ENCODE results near the gene CD86. TPM values are rescaled to one million over a fixed set of nuclear protein-coding genes. Genes with fewer than 3 reads are reported as not detected.

CD86 gene
- total and polyA plus RNA-seq, 9 of the 15 experiments (the other 6 are each of a cell fraction or from before 2014, with no cell fraction given) = 0.16 TPM; not detected in 8

DNA sequence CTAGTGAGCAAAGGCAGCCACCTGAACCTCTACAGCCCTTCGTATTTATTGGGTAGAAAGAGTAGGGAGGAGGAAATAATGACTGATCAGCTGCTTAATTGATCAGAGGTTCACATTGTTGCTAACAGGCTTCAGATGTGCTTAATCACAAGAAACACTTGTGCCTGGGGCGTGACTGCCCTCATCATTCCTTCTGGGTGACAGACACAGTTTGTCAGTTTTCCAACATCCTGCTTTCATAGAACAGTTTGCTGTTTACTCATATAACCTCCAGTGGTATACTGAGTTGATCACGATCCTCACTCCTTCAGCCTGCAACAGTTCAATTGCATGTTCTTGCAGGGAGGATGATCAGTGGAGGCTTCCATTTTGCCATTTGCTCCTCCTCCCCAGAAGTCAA, 114.7 kb downstream of the CD86 start:
- Histone ChIP-seq H3K9ac (ENCODE audit: insufficient read depth in 1 of 2, low read depth in 2 of 2, low read length in 2 of 2) (no peak overlapping the region), H3K27ac (ENCODE audit: extremely low read depth, low read depth, low read length) (no peak overlapping the region), H3K9me1 (ENCODE audit: control insufficient read depth, insufficient read depth, low read length) (no peaks in the 10 kb centered on the region), H3K4me3 (no peak overlapping the region), H3K4me2 (ENCODE audit: insufficient read depth, low read length) (no peak overlapping the region), H3K4me1 (replicated peaks in 1 of 2; ENCODE audit: control insufficient read depth in 2 of 2, insufficient read depth in 2 of 2, low read length in 2 of 2) (no peaks in the 10 kb centered on the region), H3K79me2 (ENCODE audit: control insufficient read depth, insufficient read depth, low read length) (no peaks in the 10 kb centered on the region), H3K9me3 (replicated peaks; ENCODE audit: control insufficient read depth, insufficient read depth, low read depth, low read length) (no peaks in the 10 kb centered on the region), H3K36me3 (ENCODE audit: control insufficient read depth, insufficient read depth, low read length) (no peaks in the 10 kb centered on the region), H3K27me3 (ENCODE audit: control insufficient read depth in 2 of 2, insufficient read depth in 2 of 2, low read length in 2 of 2) (no peaks in the 10 kb centered on the region), H4K20me1 (replicated peaks; ENCODE audit: control insufficient read depth, insufficient read depth, low read length) (no peaks in the 10 kb centered on the region), H2AFZ (ENCODE audit: low read depth, low read length) (no peak overlapping the region)
- TF ChIP-seq ZNF12 (CRISPR knock-in tag; IDR thresholded peaks at IDR 0.05) = no peak
- TF ChIP-seq ZNF436 (CRISPR knock-in tag; IDR thresholded peaks at IDR 0.05) = no peak
- TF ChIP-seq RAD51 (IDR thresholded peaks at IDR 0.05; ENCODE audit: borderline replicate concordance, low read depth) = no peak
- no peak for TF ChIP-seq HEY1 (CRISPR knock-in tag; IDR thresholded peaks at IDR 0.05; ENCODE audit: borderline replicate concordance)
- TF ChIP-seq, protein P1, sequence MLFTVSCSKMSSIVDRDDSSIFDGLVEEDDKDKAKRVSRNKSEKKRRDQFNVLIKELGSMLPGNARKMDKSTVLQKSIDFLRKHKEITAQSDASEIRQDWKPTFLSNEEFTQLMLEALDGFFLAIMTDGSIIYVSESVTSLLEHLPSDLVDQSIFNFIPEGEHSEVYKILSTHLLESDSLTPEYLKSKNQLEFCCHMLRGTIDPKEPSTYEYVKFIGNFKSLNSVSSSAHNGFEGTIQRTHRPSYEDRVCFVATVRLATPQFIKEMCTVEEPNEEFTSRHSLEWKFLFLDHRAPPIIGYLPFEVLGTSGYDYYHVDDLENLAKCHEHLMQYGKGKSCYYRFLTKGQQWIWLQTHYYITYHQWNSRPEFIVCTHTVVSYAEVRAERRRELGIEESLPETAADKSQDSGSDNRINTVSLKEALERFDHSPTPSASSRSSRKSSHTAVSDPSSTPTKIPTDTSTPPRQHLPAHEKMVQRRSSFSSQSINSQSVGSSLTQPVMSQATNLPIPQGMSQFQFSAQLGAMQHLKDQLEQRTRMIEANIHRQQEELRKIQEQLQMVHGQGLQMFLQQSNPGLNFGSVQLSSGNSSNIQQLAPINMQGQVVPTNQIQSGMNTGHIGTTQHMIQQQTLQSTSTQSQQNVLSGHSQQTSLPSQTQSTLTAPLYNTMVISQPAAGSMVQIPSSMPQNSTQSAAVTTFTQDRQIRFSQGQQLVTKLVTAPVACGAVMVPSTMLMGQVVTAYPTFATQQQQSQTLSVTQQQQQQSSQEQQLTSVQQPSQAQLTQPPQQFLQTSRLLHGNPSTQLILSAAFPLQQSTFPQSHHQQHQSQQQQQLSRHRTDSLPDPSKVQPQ (CRISPR knock-in tag; IDR thresholded peaks at IDR 0.05; ENCODE audit: borderline replicate concordance) = no peak
- no peak for TF ChIP-seq KDM5B (IDR thresholded peaks at IDR 0.05; ENCODE audit: insufficient replicate concordance, low read depth, low read length)
- TF ChIP-seq SMAD3 (CRISPR knock-in tag; conservative IDR thresholded peaks at IDR 0.05) = no peak
- no peak for TF ChIP-seq ZKSCAN1 (IDR thresholded peaks at IDR 0.05; ENCODE audit: low read depth, low read length)
- no peak for TF ChIP-seq ZNF197 (CRISPR knock-in tag; IDR thresholded peaks at IDR 0.05; ENCODE audit: low read depth)
- no peak for TF ChIP-seq SPI1 (IDR thresholded peaks at IDR 0.05; ENCODE audit: borderline replicate concordance, low read depth, low read length)
- FAIRE-seq (no peak), DNase-seq (ENCODE audit: extremely low read depth in 1 of 4, low spot score in 3 of 4) (no peak), ATAC-seq (no peak)
- ChIA-PET POLR2A (no interaction called here), CTCF (ENCODE audit: low intra/inter-chr PET ratio) (no interaction called here)
- intact Hi-C loops (cut with micrococcal nuclease) = no loop called here
- 7% methylated on average over 3 of the region's 3 CpGs for WGBS (ENCODE audit: insufficient coverage, low coverage, missing lambda C conversion rate)
- no TSS peak for BruUV-seq (replicated peaks)
- in situ Hi-C loops (cut with MboI) = no loop called here

Small RNA genes within 50 kb of the gene (small RNA-seq; reads per million reads assigned to genes)
- gene RF00019 = not detected

Other genes with a start within 250 kb of the CD86 start
- gene IQCB1, start 220.3 kb upstream of the CD86 start, total RNA-seq (2014; rRNA removed) = 22.5 and 25.1 TPM in 2 replicates
- 38.1 and 42.0 TPM in 2 replicates for gene IQCB1, start 220.3 kb upstream of the CD86 start, total RNA-seq (2014; rRNA removed; fragmentation: Illumina TruSeq; extraction: Trizol)
- gene IQCB1, start 220.3 kb upstream of the CD86 start, total RNA-seq (2015; rRNA removed; fragmentation: Illumina TruSeq; extraction: Trizol) = 25.5 and 31.9 TPM in 2 replicates
- gene IQCB1, start 220.3 kb upstream of the CD86 start, total RNA-seq (2021) = 21.3 and 23.1 TPM in 2 replicates
- gene IQCB1, start 220.3 kb upstream of the CD86 start, polyA plus RNA-seq (2011; rRNA removed) = 31.0 and 35.5 TPM in 2 replicates
- 24.1 and 27.5 TPM in 2 replicates for gene IQCB1, start 220.3 kb upstream of the CD86 start, polyA plus RNA-seq (2014; fragmentation: Illumina TruSeq; extraction: Trizol)
- gene IQCB1, start 220.3 kb upstream of the CD86 start, polyA plus RNA-seq (2014; fragmentation: Nextera tagmentation; extraction: Ambion mirVana) = 10 to 100 TPM; 21.1 to 25.2 TPM
- 27.9 and 28.6 TPM in 2 replicates for gene IQCB1, start 220.3 kb upstream of the CD86 start, polyA plus RNA-seq (2014; rRNA removed)
- gene EAF2, start 220.2 kb upstream of the CD86 start, total RNA-seq (2014; rRNA removed) = 2.8 and 3.8 TPM in 2 replicates
- gene EAF2, start 220.2 kb upstream of the CD86 start, total RNA-seq (2014; rRNA removed; fragmentation: Illumina TruSeq; extraction: Trizol) = 7.5 and 9.1 TPM in 2 replicates
- gene EAF2, start 220.2 kb upstream of the CD86 start, total RNA-seq (2015; rRNA removed; fragmentation: Illumina TruSeq; extraction: Trizol) = 5.4 TPM in 2 replicates
- gene EAF2, start 220.2 kb upstream of the CD86 start, total RNA-seq (2021) = 4.9 and 5.1 TPM in 2 replicates
- 8.4 and 9.5 TPM in 2 replicates for gene EAF2, start 220.2 kb upstream of the CD86 start, polyA plus RNA-seq (2011; rRNA removed)
- 6.6 and 6.9 TPM in 2 replicates for gene EAF2, start 220.2 kb upstream of the CD86 start, polyA plus RNA-seq (2014; fragmentation: Illumina TruSeq; extraction: Trizol)
- gene EAF2, start 220.2 kb upstream of the CD86 start, polyA plus RNA-seq (2014; fragmentation: Nextera tagmentation; extraction: Ambion mirVana) = 10 to 100 TPM; 15.6 to 17.3 TPM
- gene EAF2, start 220.2 kb upstream of the CD86 start, polyA plus RNA-seq (2014; rRNA removed) = 5.4 and 6.8 TPM in 2 replicates
- gene SLC15A2, start 161.0 kb upstream of the CD86 start, total RNA-seq (2014; rRNA removed) = 0.05 and 0.12 TPM in 2 replicates
- gene SLC15A2, start 161.0 kb upstream of the CD86 start, total RNA-seq (2014; rRNA removed; fragmentation: Illumina TruSeq; extraction: Trizol) = 0.25 and 0.29 TPM in 2 replicates
- 0.30 and 0.43 TPM in 2 replicates for gene SLC15A2, start 161.0 kb upstream of the CD86 start, total RNA-seq (2015; rRNA removed; fragmentation: Illumina TruSeq; extraction: Trizol)
- 0.24 and 0.42 TPM in 2 replicates for gene SLC15A2, start 161.0 kb upstream of the CD86 start, total RNA-seq (2021)
- gene SLC15A2, start 161.0 kb upstream of the CD86 start, polyA plus RNA-seq (2011; rRNA removed) = 0.53 and 0.92 TPM in 2 replicates
- gene SLC15A2, start 161.0 kb upstream of the CD86 start, polyA plus RNA-seq (2014; fragmentation: Illumina TruSeq; extraction: Trizol) = 0.13 and 0.18 TPM in 2 replicates
- under 1 TPM in 1 of 2 experiments, not detected in 1; 0.25 TPM for gene SLC15A2, start 161.0 kb upstream of the CD86 start, polyA plus RNA-seq (2014; fragmentation: Nextera tagmentation; extraction: Ambion mirVana)
- 0.28 and 0.51 TPM in 2 replicates for gene SLC15A2, start 161.0 kb upstream of the CD86 start, polyA plus RNA-seq (2014; rRNA removed)
- gene ILDR1, start 33.1 kb upstream of the CD86 start, total RNA-seq (2014; rRNA removed) = not detected in 2 replicates
- 0.04 TPM in 1 of 2 replicates, not detected in the other for gene ILDR1, start 33.1 kb upstream of the CD86 start, total RNA-seq (2014; rRNA removed; fragmentation: Illumina TruSeq; extraction: Trizol)
- gene ILDR1, start 33.1 kb upstream of the CD86 start, total RNA-seq (2015; rRNA removed; fragmentation: Illumina TruSeq; extraction: Trizol) = not detected in 2 replicates
- not detected in 2 replicates for gene ILDR1, start 33.1 kb upstream of the CD86 start, total RNA-seq (2021)
- gene ILDR1, start 33.1 kb upstream of the CD86 start, polyA plus RNA-seq (2011; rRNA removed) = not detected in 2 replicates
- gene ILDR1, start 33.1 kb upstream of the CD86 start, polyA plus RNA-seq (2014; fragmentation: Illumina TruSeq; extraction: Trizol) = not detected in 2 replicates
- not detected for gene ILDR1, start 33.1 kb upstream of the CD86 start, polyA plus RNA-seq (2014; fragmentation: Nextera tagmentation; extraction: Ambion mirVana)
- not detected in 2 replicates for gene ILDR1, start 33.1 kb upstream of the CD86 start, polyA plus RNA-seq (2014; rRNA removed)
- not detected in 2 replicates for gene CASR, start 128.3 kb downstream of the CD86 start, total RNA-seq (2014; rRNA removed)
- not detected in 2 replicates for gene CASR, start 128.3 kb downstream of the CD86 start, total RNA-seq (2014; rRNA removed; fragmentation: Illumina TruSeq; extraction: Trizol)
- not detected in 2 replicates for gene CASR, start 128.3 kb downstream of the CD86 start, total RNA-seq (2015; rRNA removed; fragmentation: Illumina TruSeq; extraction: Trizol)
- not detected in 2 replicates for gene CASR, start 128.3 kb downstream of the CD86 start, total RNA-seq (2021)
- not detected in 2 replicates for gene CASR, start 128.3 kb downstream of the CD86 start, polyA plus RNA-seq (2011; rRNA removed)
- not detected in 2 replicates for gene CASR, start 128.3 kb downstream of the CD86 start, polyA plus RNA-seq (2014; fragmentation: Illumina TruSeq; extraction: Trizol)
- not detected for gene CASR, start 128.3 kb downstream of the CD86 start, polyA plus RNA-seq (2014; fragmentation: Nextera tagmentation; extraction: Ambion mirVana)
- not detected in 2 replicates for gene CASR, start 128.3 kb downstream of the CD86 start, polyA plus RNA-seq (2014; rRNA removed)